A673 (cell line): ENCODE measurements around the gene PSMB2. TPM values are rescaled to one million over a fixed set of nuclear protein-coding genes. Genes with fewer than 3 reads are reported as not detected.

Experiments
- BruUV-seq: library from RNA; stranded (reverse); fragments of 400-500 nt; replicated peaks from 2 replicates; lab custom pipeline; 2021; lab: Mats Ljungman, UMichigan
- CTCF ChIA-PET: fragments of 300-600 bp; sonication (Branson Sonifier 250); formaldehyde crosslinking; loops from one replicate; lab custom pipeline; 2022; ENCODE audit warnings: antibody characterized with exemption; lab: Charles Lee
- POLR2A ChIA-PET: fragments of 300-600 bp; sonication (Branson Sonifier 250); formaldehyde crosslinking; loops from one replicate; lab custom pipeline; 2022; ENCODE audit warnings: antibody characterized with exemption; ENCODE audit not compliant: low non-redundant PET; lab: Charles Lee
- DNase-seq: peaks from one replicate; pipeline ENCODE4 v3.0.0-alpha.2; 2015; ENCODE audit warnings: low spot score
- H3K27ac ChIP-seq: fragments of 200-600 bp; sonication (generic); 2 replicates; pipeline ENCODE4 v1.5.1; 2016; ENCODE audit warnings: mixed run types, low read depth, mild to moderate bottlenecking, mixed read lengths, antibody characterized with exemption, low read length; ENCODE audit not compliant: poor library complexity, severe bottlenecking
- H3K27me3 ChIP-seq: fragments of 200-600 bp; sonication (generic); replicated peaks from 2 replicates; pipeline ENCODE4 v1.6.1; 2017; ENCODE audit warnings: mixed run types, low read depth, mild to moderate bottlenecking, mixed read lengths, antibody characterized with exemption, low read length; ENCODE audit not compliant: insufficient read depth, poor library complexity
- H3K36me3 ChIP-seq: fragments of 200-600 bp; sonication (generic); 2 replicates; pipeline ENCODE4 v1.6.1; 2016; ENCODE audit warnings: mixed run types, mild to moderate bottlenecking, mixed read lengths, antibody characterized with exemption, low read length; ENCODE audit not compliant: insufficient read depth, poor library complexity, severe bottlenecking
- H3K4me1 ChIP-seq: fragments of 200-600 bp; sonication (generic); 2 replicates; pipeline ENCODE4 v1.6.1; 2017; ENCODE audit warnings: mixed run types, mild to moderate bottlenecking, mixed read lengths, antibody characterized with exemption, low read length; ENCODE audit not compliant: insufficient read depth, poor library complexity, severe bottlenecking
- H3K4me3 ChIP-seq: fragments of 200-600 bp; sonication (generic); 2 replicates; pipeline ENCODE4 v1.5.1; 2016; ENCODE audit warnings: low read depth, mixed run types, mild to moderate bottlenecking, mixed read lengths, low read length; ENCODE audit not compliant: poor library complexity, severe bottlenecking
- H3K9me3 ChIP-seq: fragments of 200-600 bp; sonication (generic); 2 replicates; pipeline ENCODE4 v1.6.1; 2016; ENCODE audit warnings: mixed run types, low read depth, mild to moderate bottlenecking, mixed read lengths, antibody characterized with exemption, low read length; ENCODE audit not compliant: poor library complexity, severe bottlenecking
- CTCF ChIP-seq: fragments of 300-800, 200-600 bp; sonication (generic); conservative IDR thresholded peaks from 2 replicates; pipeline ENCODE4 v1.5.1; 2017; ENCODE audit warnings: low read depth, mild to moderate bottlenecking, antibody characterized with exemption, low read length, moderate library complexity, mixed read lengths
- EZH2 ChIP-seq: fragments of 200-600 bp; sonication (generic); IDR thresholded peaks from 2 replicates; pipeline ENCODE4 v1.6.1; 2017; ENCODE audit warnings: borderline replicate concordance, low read depth, mild to moderate bottlenecking, mixed read lengths, antibody characterized with exemption, low read length; ENCODE audit not compliant: poor library complexity, severe bottlenecking
- intact Hi-C: fragments of 100-400 bp; cut with micrococcal nuclease; formaldehyde crosslinking; loops from one replicate; pipeline ENCODE4 v1.10.0; 2022; ENCODE audit not compliant: unreplicated experiment
- total RNA-seq: library from RNA; stranded (reverse); gene quantifications from 2 replicates; pipeline ENCODE4 v1.2.3, GENCODE V29; 2021

PSMB2 gene
- total RNA-seq, 1 experiment from 2014 or later = 169 TPM

- POLR2A ChIA-PET = no interaction called here
- BruUV-seq = no TSS peak
- no peak for DNase-seq
- no peak overlapping the region for H3K4me3 ChIP-seq
- intact Hi-C loops = loop anchor here (5.0 kb wide), 1 partner anchor 367 kb away; the partner anchor contains the start of gene SFPQ
- no peak overlapping the region for H3K27ac ChIP-seq
- H3K4me1 ChIP-seq = peaks cover 14% of the 10 kb centered on the region
- H3K9me3 ChIP-seq = no peaks in the 10 kb centered on the region
- CTCF ChIA-PET = interaction anchor here (0.7 to 0.8 kb wide), 2 partner anchors 109 to 170 kb away, joined by 3 read pairs; no protein-coding TSS in a partner anchor
- H3K27me3 ChIP-seq = no peaks in the 10 kb centered on the region
- TF ChIP-seq EZH2 (no peak), CTCF (no peak)
- peaks cover 4% of the 10 kb centered on the region for H3K36me3 ChIP-seq
Measured at GRCh38 chr1:35559317-35559944, 81.9 kb downstream of the PSMB2 start.

GRCh38 chr1:35558374-35559316, 82.7 kb downstream of the PSMB2 start:
- Histone ChIP-seq H3K27ac (peak overlapping the region; percentile 92), H3K36me3 (peaks cover 6% of the 10 kb centered on the region), H3K27me3 (no peaks in the 10 kb centered on the region), H3K4me1 (peaks cover 14% of the 10 kb centered on the region), H3K9me3 (no peaks in the 10 kb centered on the region), H3K4me3 (peak overlapping the region; percentile 94)
- ChIA-PET CTCF (interaction anchor here (0.7 to 0.8 kb wide), 2 partner anchors 108 to 171 kb away, joined by 3 read pairs; no protein-coding TSS in a partner anchor), POLR2A (interaction anchor here (0.6 kb wide), 1 partner anchor 107 kb away, joined by 3 read pairs; no protein-coding TSS in a partner anchor)
- no TSS peak for BruUV-seq
- intact Hi-C loops = loop anchor here (5.0 kb wide), 1 partner anchor 366 kb away; the partner anchor contains the start of gene SFPQ
- peak; percentile 65 for DNase-seq
- no peak for TF ChIP-seq EZH2
- no peak for TF ChIP-seq CTCF
